K562 (cell line): ENCODE data around the gene P4HTM. TPM values are rescaled to one million over a fixed set of nuclear protein-coding genes. Genes with fewer than 3 reads are reported as not detected.

Experiments
- BHLHE40 ChIP-seq: IDR thresholded peaks from 2 replicates; pipeline ENCODE4 v1.6.1; 2011; ENCODE audit warnings: low read length, improper control_type of control experiment
- CREM ChIP-seq: IDR thresholded peaks from 2 replicates; pipeline ENCODE4 v1.6.1; 2014; ENCODE audit warnings: antibody characterized with exemption, low read depth
- FOXK2 ChIP-seq, 2 experiments: fragments of 450-650 bp; IDR thresholded peaks in 1 of 2; conservative IDR thresholded peaks in 1 of 2; 2 replicates each; pipeline ENCODE4 v1.6.1; 2016; ENCODE audit warnings: low read depth in 2 of 2, mild to moderate bottlenecking in 1 of 2
- MGA ChIP-seq: fragments of 450-650 bp; IDR thresholded peaks from 2 replicates; pipeline ENCODE4 v1.6.1; 2016; ENCODE audit warnings: mild to moderate bottlenecking, moderate library complexity
- MLX ChIP-seq, 2 experiments: fragments of 450-650 bp in 1 of 2; sonication (generic) in 1 of 2; formaldehyde crosslinking; conservative IDR thresholded peaks; 2 replicates each; pipeline versions ENCODE4 v1.4.0 to v1.8.1; 2020 to 2022; ENCODE audit warnings: mild to moderate bottlenecking in 1 of 2, missing genetic modification reagents in 1 of 2
- NCOA2 ChIP-seq, 2 experiments: fragments of 450-650 bp; IDR thresholded peaks; 2 replicates each; pipeline ENCODE4 v1.6.1; 2018; ENCODE audit warnings: mild to moderate bottlenecking in 2 of 2, moderate library complexity in 1 of 2; ENCODE audit not compliant: partially characterized antibody in 2 of 2
- POLR2B ChIP-seq: fragments of 450-650 bp; IDR thresholded peaks from 2 replicates; pipeline ENCODE4 v1.6.1; 2018; ENCODE audit warnings: low read depth; ENCODE audit not compliant: partially characterized antibody
- RBBP5 ChIP-seq: fragments of 200-600 bp; sonication (generic); IDR thresholded peaks from 2 replicates; pipeline ENCODE4 v1.6.1; 2012; ENCODE audit warnings: borderline replicate concordance, mild to moderate bottlenecking, low read length, control low read depth, inconsistent platforms; ENCODE audit not compliant: insufficient read depth, poor library complexity, severe bottlenecking
- RBFOX2 ChIP-seq: fragments of 200-400 bp; formaldehyde crosslinking; IDR thresholded peaks from 2 replicates; pipeline ENCODE4 v1.6.1; 2017; ENCODE audit warnings: low read depth, mild to moderate bottlenecking, low read length, moderate library complexity
- STAT5A ChIP-seq: IDR thresholded peaks from 2 replicates; pipeline ENCODE4 v1.6.1; 2012; ENCODE audit warnings: low read length, inconsistent platforms, borderline replicate concordance
- ZC3H4 ChIP-seq: sonication (generic); formaldehyde crosslinking; IDR thresholded peaks from 2 replicates; pipeline ENCODE4 v1.9.0; 2021; ENCODE audit warnings: missing genetic modification reagents, borderline replicate concordance
- ZNF79 ChIP-seq: fragments of 250-450 bp; sonication (Bioruptor Pico); IDR thresholded peaks from 2 replicates; pipeline ENCODE4 v1.4.0; 2020; ENCODE audit warnings: low read depth, mild to moderate bottlenecking, moderate library complexity
- polyA plus RNA-seq, 8 experiments: library from polyadenylated mRNA; depleted of rRNA in 4 of 8; stranded (reverse) in 5 of 8; unstranded in 3 of 8; fragments of >200 nt; fragmentation: Nextera tagmentation in 2 of 8; fragmentation: Illumina TruSeq in 1 of 8; extraction: Ambion mirVana in 2 of 8; extraction: Trizol in 1 of 8; gene quantifications; 2 replicates each; pipeline versions ENCODE4 v1.2.1 to v1.2.3, GENCODE V29; 2011 to 2014; ENCODE audit warnings: inconsistent platforms in 1 of 8, missing spikeins in 1 of 8
- total RNA-seq, 7 experiments: library from RNA; depleted of rRNA in 6 of 7; stranded (reverse); fragments of >200 nt in 6 of 7; fragmentation: Illumina TruSeq in 2 of 7; extraction: Trizol in 2 of 7; gene quantifications; 2 replicates each; pipeline versions ENCODE4 v1.2.1 to v1.2.3, GENCODE V29; 2011 to 2021; ENCODE audit warnings: low replicate concordance in 1 of 7
- TF ChIP-seq, protein P1 (sequence below): sonication (generic); formaldehyde crosslinking; IDR thresholded peaks from 2 replicates; pipeline ENCODE4 v1.9.0; 2022; ENCODE audit warnings: mild to moderate bottlenecking, missing genetic modification reagents

P4HTM gene
- total and polyA plus RNA-seq, 9 of the 15 experiments (the other 6 are each of a cell fraction or from before 2014, with no cell fraction given) = 0.09 to 0.66 (median 0.25) TPM; not detected in 2

- TF ChIP-seq MLX (CRISPR knock-in tag; conservative IDR thresholded peaks at IDR 0.05) (no peak), POLR2B (peak; percentile 97), FOXK2 (conservative IDR thresholded peaks at IDR 0.05 in 1 of 2, IDR thresholded peaks at IDR 0.05 in 1 of 2; ENCODE audit: low read depth in 2 of 2) (peak; percentile 28 to 68; a peak in 1 of 4 replicates), RBBP5 (peak; percentile 47), STAT5A (peak; percentile 12; the same call in 1 of the 2 replicates), BHLHE40 (peak; percentile 33; the same call in 1 of the 2 replicates), CREM (peak; percentile 99), ZC3H4 (CRISPR knock-in tag) (no peak; the same call in 1 of the 2 replicates), NCOA2 (IDR thresholded peaks at IDR 0.05; ENCODE audit: partially characterized antibody in 2 of 2) (no peak), ZNF79 (CRISPR knock-in tag) (no peak), RBFOX2 (peak; percentile 100), MGA (peak; percentile 93)
- TF ChIP-seq, protein P1, sequence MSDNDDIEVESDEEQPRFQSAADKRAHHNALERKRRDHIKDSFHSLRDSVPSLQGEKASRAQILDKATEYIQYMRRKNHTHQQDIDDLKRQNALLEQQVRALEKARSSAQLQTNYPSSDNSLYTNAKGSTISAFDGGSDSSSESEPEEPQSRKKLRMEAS (CRISPR knock-in tag) = peak; percentile 94
Measured at GRCh38 chr3:49028673-49029562, 38.9 kb downstream of the P4HTM start, which contains the start of gene IMPDH2 (continued).
